Left kidney (tissue), 2 donors: ENCODE measurements around the gene LRMDA. TPM values are rescaled to one million over a fixed set of nuclear protein-coding genes. Genes with fewer than 3 reads are reported as not detected.

ENCODE experiments used
- DNase-seq: peaks from one replicate; pipeline ENCODE4 v3.0.0-alpha.2; 2013
- polyA plus RNA-seq: library from polyadenylated mRNA; unstranded; fragments of 120-200 nt; gene quantifications from one replicate; pipeline ENCODE4 v1.2.1, GENCODE V29; 2013; ENCODE audit not compliant: insufficient read length

The LRMDA gene
- polyA plus RNA-seq, 1 donor = 18.0 TPM

GRCh38 chr10:75773813-75774782 lies 342.7 kb downstream of the LRMDA start:
- no peak for DNase-seq

- no peak for DNase-seq
Observed at GRCh38 chr10:75774783-75775490, 343.5 kb downstream of the LRMDA start.

GRCh38 chr10:75776738-75777504 lies 345.5 kb downstream of the LRMDA start:
- DNase-seq = no peak

GRCh38 chr10:75778665-75779064 lies 347.2 kb downstream of the LRMDA start:
- no peak for DNase-seq

- DNase-seq = no peak
Observed at GRCh38 chr10:75779276-75779675, 347.9 kb downstream of the LRMDA start.

GRCh38 chr10:75782463-75783248 lies 351.2 kb downstream of the LRMDA start:
- no peak for DNase-seq

- no peak for DNase-seq
Observed at GRCh38 chr10:75788394-75789205, 357.2 kb downstream of the LRMDA start.

GRCh38 chr10:75793848-75794247 lies 362.4 kb downstream of the LRMDA start:
- no peak for DNase-seq

- DNase-seq = no peak
Observed at GRCh38 chr10:75801121-75801520, 369.7 kb downstream of the LRMDA start.

- no peak for DNase-seq
Observed at GRCh38 chr10:75801661-75802060, 370.2 kb downstream of the LRMDA start.

- DNase-seq = no peak
Observed at GRCh38 chr10:75803121-75803520, 371.7 kb downstream of the LRMDA start.

- DNase-seq = no peak
Observed at GRCh38 chr10:75803816-75804552, 372.6 kb downstream of the LRMDA start.

- no peak for DNase-seq
Observed at GRCh38 chr10:75806186-75806585, 374.8 kb downstream of the LRMDA start.

GRCh38 chr10:75807456-75807855 lies 376.0 kb downstream of the LRMDA start:
- no peak for DNase-seq

- no peak for DNase-seq
Observed at GRCh38 chr10:75809003-75809402, 377.6 kb downstream of the LRMDA start.

- DNase-seq = no peak
Observed at GRCh38 chr10:75814014-75814413, 382.6 kb downstream of the LRMDA start.

GRCh38 chr10:75815066-75815465 lies 383.6 kb downstream of the LRMDA start:
- DNase-seq = no peak

- no peak for DNase-seq
Observed at GRCh38 chr10:75817198-75817597, 385.8 kb downstream of the LRMDA start.

- no peak for DNase-seq
Observed at GRCh38 chr10:75818552-75818951, 387.1 kb downstream of the LRMDA start.

- no peak for DNase-seq
Observed at GRCh38 chr10:75825235-75825634, 393.8 kb downstream of the LRMDA start.
